GM21381 (cell line): ENCODE results near the gene MANF.
"Not testable (repeated sequence)": the region's sequence is repeated elsewhere in the genome, so short reads cannot be mapped to it uniquely, and the experiment has no call there.

Experiments used
- ATAC-seq: cut with Tn5 transposase; IDR thresholded peaks from one replicate; pipeline ENCODE4 v1.9.1; 2021; ENCODE audit warnings: mild to moderate bottlenecking, moderate library complexity; ENCODE audit not compliant: unreplicated experiment

Gene MANF

DNA sequence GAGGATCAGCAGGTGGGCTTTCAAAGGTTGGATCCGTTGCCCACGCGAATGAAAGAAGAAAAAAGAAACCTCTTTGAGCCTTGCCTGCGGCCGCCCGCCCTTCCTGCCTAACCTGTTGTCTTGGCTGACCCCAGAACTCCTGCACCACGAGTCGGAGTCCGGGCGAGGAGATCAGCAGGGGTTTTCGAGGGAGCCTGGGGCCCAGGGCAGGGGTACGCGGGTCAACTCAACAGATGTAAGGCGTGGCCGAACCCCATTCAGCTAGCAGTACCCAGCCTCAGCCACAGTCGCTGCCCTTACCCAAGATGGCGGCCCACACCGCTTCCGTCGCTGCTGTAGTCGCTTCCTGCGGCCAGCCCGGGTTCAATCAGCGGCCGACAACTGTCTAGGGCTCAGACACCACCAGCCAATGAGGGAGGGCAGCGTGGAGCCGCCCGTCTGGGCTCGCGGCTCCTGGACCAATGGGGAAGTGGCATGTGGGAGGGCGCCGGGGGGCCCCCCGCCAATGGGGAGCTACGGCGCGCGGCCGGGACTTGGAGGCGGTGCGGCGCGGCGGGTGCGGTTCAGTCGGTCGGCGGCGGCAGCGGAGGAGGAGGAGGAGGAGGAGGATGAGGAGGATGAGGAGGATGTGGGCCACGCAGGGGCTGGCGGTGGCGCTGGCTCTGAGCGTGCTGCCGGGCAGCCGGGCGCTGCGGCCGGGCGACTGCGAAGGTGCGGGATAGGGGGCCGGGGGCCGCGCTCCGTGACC, at the start of gene MANF:
Gene MANF, plus strand, starts transcription at position 566 of the 748 bp plus-strand sequence. Its CDS starts 52 bp downstream, at position 618.
- peak; percentile 95 for ATAC-seq

DNA sequence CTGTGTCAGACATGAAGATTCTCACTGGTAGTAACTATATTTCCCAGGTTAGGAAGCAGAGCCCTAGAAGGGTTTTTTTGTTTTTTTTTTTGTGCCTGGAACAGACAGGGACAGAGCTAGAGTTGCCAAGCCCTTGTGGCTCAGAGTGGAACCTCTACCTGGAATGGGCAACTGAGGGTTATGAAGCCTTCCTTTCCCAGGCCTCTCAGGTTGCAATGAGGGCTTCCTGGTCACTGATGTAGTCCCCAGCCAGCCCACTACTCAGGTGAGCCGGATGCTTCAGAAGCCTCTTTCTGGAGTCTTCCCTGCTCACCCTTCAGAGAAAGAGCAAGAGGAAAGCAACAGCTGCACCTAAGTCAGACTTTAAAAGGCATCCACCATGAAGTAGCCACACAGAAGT, 48.8 kb upstream of the MANF start:
- no peak for ATAC-seq

DNA sequence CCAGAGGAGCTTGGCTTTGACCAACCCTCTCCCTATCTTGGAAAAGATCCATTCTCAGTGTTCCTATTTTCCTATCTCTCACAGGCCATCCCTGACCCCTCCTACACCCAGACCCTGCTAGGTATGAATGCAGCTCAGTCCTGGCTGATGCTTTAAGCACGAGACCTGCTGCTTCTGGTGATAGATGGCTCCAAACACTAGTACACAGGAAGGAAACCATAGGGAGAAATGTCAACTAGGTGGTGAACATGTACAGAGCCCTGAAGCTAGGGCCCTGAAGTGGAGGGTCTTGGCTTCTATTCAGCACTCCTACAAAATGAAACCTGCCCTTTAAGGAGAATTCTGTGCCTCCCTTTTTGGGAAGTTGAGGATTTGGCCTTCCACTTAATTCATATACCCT, 47.4 kb upstream of the MANF start:
- no peak for ATAC-seq

DNA sequence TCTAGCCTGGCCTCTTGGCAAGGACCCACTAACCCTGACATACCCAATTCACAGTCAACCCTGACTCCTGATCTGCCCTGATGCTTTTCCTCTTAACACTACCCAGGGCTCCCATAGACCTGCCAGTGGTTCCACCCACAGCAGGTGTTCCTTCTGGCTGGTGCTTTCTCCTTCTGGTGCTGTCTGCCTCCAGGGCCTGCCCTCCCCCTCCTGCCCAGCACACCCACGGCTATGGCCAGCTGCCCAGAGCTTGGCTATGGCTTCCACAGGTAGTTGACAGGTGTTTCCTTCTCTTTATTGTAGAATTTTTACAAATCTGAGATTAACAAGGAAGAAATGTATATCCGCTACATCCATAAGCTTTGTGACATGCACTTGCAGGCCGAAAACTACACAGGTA, 46.5 kb upstream of the MANF start:
- no peak for ATAC-seq

DNA sequence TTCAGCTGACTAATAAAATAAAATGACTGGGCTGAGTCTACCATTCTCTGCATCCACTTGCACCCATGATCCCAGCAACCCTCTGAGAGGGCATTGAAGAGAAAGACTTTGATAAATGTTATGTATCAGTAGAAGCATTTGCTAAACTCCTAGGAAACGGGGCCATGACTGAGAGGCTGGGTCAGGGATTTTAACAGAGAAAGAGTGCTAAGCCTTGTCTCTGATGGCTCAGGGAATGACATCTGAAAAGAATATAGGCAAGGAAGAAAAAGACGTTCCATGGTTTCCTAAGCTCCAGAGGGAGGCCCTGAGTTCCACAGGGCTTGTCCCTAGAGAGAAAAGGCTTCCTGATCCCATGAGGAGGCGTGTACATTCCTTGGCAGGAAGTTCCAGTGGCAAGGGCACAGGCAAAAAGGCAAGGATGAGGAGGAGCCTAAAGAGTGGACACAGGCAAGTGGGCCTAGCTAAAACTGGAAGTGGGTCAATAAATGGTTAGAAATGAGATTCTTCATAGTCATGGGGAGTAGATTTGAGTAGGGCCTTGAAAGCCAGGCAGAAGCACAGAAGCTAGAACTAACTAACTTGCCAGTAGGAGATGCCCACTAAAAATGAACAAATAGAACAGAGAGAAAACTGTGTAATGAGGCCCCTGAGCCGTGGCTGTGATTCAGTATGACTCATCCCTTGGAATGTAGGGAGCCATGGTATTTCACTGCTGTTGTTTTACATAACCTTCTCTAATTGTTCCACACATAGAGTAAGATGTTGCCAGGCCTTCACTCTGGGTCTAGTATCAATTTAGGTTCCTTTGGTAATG, 44.9 kb upstream of the MANF start:
- no peak for ATAC-seq

DNA sequence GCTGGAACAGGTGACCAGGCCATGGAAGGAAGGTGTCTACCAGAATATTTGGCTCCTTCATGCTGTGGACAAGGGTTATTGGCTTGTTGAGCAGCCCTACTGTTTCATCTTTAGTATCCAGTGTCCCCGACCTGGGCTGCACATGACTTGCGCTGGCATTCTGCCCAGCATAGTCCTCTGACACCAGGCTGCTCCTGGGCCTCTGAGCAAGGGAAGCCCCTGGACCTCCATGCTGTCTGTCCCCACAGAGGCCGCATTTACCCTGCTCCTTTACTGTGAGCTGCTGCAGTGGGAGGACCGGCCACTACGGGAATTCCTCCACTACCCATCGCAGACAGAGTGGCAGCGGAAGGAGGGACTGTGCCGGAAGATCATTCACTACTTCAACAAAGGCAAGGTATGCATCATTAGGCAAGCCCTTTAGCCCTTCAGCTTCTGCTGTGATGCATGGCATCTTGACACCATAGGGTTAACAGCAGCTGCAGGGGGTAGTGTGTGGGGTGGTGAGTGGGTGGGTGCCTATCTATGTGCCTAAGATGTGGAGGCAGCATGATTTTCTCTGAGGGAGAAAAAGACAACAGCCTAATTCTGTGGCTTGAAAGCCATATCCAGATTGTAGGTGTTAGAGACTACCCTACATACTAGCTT, 44.0 kb upstream of the MANF start:
- no peak for ATAC-seq

DNA sequence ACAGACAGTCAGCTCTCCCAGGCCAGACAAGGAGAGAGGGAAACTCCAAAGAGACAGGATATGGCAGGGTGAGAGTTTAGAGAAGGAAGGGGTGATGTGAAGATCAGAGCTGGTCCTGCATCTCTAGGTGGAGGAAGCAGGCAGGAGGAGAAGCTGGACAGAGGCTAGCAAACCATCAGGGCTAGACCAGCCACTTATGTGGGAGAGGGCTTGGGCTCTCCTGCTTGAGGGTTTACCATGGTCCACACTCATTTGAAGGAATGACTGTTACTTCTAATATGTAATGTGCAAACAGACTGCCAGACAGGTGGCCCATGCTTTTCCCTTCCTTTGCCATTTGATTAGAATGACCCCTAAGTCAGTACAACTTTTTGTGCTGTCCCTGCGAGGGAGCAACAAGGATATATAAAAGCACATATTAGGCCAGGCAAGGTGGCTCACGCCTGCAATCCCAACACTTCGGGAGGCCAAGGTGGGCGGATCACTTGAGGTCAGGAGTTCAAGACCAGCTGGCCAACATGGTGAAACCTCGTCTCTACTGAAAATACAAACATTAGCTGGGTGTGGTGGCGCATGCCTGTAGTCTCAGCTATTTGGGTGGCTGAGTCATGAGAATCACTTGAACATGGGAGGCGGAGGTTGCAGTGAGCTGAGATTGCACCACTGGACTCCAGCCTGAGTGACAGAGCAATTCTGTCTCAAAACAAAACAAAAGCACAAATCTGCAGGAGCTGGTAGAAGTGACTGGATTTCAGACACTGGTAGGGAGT, 41.0 kb upstream of the MANF start:
- ATAC-seq = no peak

DNA sequence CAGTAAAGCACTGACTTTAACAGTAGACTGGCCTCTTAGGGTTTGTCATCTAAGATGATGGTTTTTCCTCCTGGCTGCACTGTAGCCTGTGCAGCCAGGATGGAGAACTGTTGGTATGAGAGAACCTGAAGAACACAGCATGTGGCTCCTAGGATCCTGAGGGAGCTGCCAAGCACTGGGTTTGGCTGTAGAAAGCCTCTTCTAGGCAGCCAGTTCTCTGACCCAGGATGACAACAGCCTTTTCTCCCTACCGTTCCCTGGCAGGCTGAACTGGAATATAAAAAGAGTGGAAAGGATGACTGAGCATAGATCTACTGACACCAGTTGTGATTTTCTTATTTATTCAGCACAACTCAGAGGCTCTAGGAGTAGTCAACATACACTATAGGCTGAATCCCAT, 34.3 kb upstream of the MANF start:
- ATAC-seq = no peak

DNA sequence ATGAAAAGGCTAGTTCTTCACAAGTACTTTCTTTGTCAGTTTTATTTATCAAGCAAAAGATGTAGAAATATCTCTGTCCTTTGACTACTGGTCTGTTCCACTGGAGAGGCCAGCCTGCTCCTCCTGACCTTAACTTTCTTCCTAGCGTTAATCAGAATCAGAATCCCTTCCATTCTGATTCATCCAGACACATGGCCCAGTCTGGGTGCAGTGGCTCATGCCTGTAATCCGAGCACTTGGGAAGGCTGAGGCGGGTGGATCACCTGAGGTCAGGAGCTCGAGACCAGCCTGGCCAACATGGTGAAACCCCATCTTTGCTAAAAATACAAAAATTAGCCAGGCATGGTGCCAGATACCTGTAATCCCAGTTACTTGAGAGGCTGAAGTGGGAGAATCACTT, 32.0 kb upstream of the MANF start:
- ATAC-seq = no peak

DNA sequence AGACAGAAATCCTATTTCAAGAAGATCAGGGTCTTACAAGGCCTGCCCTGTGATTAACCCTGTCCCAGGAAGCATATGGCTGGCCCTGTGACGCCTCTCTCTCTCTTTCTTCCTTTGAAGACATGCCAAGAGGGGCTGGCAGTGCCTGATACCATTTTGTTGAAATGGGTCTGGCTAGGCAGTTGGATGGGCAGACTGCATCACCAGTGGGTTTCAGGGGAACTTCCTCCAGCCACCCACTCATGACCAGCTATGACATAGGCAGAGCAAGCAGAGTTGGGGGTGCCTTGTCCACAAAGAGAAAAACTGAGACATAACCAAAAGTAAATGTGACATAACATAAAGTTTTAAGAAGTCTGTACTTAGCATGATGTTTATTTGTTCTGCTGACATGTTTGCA, 31.4 kb upstream of the MANF start:
- ATAC-seq = no peak

DNA sequence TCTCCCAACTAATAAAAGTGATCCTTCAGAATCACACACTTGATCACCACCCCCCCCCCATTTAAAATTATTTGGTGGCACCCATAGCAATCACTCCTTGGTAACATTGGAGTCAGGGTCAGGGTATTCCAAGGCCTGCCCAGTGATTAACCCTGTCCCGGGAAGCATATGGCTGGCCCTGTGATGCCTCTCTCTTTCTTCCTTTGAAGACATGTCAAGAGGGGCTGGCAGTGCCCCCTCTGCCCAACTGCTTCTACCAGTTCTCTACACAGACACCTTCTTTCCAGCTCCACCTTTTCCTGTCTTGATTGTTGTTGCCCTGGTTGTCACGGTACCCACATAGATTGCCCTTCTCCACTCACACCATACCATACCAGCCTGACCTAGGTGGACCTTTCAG, 30.9 kb upstream of the MANF start:
- ATAC-seq = no peak

DNA sequence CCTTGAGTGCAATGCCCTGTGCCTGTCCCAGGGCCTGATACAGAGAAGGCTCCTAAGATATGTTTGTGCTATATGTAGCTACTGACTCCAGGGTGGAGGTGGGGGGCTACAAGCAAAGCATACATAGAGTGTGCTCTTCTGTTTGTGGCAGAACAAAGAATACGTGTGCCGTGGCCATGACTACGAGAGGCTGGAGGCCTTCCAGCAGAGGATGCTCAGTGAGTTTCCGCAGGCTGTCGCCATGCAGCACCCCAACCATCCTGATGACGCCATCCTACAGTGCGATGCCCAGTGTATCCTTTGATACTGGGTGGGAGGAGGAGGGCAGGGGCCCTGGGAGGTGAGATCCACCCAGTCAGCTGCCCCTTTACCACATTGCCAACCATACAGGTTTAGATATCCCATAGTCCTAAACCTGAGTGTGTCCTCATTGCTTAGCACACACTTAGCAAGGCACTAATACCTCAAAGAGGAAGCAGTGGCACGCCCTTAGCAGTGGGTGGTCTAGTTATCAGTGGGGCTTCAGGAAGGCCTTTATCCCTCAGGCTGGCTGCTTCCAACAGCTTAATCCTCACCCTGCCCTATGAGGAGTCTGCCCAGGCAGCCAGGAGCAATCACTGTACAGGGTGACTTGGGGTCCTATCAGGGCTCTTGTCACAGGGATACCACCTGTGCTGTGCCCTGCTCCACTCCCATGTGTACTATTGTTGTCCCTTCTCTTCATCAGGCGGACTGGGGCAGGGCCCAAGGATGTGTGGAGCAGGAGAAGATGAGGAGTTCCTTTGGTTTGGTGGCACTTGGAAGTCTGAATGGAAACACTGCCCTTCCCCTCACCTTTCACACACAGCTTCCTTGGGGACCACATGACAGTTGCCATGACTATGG, 30.1 kb upstream of the MANF start:
- no peak for ATAC-seq

DNA sequence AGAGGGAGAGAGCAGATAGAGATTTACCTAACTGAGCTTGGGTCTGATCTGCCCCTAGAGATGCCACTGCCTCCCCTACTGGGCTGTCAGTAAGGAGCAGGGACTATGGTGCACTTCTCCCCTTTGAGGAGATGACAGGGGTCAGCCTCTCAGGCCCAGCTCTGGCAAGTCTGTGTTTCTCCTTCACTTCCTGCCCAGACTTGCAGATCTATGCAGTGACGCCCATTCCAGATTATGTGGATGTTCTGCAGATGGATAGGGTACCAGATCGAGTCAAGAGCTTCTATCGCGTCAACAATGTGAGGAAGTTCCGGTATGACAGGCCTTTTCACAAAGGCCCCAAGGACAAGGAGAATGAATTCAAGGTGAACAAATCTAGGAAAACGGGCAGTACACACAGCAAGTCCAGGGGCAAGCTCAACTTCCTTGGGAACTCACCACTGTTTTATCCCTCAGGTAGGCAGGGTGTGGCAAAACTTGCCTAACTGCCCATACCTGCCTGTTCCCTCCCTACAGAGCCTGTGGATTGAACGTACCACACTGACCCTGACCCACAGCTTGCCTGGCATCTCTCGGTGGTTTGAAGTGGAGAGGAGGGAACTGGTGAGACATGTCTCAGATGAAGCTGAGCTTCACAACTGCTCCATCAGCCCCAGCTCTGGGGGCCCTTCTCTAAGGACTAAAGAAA, 29.1 kb upstream of the MANF start:
- ATAC-seq = no peak

DNA sequence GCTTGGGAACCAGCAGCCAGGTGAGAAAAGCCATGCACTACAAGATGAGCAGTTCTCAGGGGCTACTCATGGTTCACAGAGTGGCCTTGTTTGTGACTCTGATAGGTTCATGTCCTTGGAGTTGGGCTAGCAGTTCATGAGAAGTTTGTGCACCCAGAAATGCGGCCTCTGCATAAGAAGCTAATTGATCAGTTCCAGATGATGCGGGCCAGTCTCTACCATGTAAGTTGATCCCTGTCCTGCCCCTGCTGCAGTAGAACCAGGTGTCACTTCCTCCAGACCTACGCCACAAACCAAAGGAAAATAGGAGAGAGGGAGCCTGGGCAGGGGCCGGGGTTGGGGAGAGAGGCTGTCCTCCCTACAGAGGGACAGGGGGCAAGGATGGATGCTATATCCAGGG, 27.2 kb upstream of the MANF start:
- ATAC-seq = no peak

DNA sequence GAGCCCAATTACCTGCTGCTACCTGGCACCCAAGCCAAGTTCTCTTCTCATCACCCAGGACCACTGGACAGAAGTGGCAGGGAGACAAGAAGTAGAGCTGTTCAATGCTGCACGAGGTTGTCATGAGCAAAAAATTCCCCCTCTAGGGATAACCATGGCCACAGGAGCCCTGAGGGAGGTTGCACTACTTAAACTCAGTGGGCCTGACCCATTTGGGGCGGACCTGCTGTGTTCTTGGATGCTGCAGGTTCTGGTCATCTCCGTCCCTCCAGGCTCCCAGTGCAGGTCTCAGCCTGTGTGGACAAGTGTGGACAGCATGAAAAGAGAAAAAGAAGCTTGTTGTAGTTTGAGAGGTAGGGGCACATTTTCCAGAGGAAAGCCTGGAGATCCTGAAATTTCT, 26.1 kb upstream of the MANF start:
- no peak for ATAC-seq

DNA sequence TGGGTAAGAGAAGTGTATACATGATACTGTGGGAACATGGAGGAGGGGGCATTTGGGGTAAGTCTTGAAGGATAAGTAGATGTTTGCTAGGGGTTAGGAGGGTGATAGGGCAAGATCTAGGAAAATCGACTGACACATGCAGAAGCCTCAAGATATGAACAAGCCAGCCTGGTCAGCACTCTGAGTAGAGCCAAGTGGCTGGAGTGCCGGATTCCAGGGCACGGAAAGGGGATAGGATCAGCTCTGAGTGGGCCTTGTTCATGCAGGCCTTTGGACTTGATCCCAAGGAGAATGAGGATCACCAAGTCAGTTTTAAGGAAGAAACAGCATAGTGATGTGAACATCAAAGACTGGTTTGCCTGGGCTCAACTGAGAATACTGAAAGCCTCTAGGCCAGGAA, 24.3 kb upstream of the MANF start:
- no peak for ATAC-seq

DNA sequence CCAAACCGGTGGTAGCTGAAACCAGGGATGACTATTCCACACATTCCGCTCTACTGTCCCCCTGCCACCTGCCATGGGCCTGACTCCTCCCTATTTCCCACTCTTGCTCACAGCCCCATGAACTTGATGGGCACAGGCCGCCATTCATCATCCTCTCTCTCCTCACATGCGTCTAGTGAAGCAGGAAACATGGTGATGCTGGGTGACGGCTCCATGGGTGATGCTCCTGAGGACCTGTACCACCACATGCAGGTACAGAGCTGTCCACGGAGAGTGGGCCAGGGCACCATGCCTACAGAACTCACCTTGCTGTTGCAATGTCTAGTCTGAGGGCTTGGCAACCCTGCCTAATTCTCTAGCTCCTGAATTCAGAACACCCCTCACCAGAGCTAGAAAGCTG, 23.3 kb upstream of the MANF start:
- no peak for ATAC-seq

DNA sequence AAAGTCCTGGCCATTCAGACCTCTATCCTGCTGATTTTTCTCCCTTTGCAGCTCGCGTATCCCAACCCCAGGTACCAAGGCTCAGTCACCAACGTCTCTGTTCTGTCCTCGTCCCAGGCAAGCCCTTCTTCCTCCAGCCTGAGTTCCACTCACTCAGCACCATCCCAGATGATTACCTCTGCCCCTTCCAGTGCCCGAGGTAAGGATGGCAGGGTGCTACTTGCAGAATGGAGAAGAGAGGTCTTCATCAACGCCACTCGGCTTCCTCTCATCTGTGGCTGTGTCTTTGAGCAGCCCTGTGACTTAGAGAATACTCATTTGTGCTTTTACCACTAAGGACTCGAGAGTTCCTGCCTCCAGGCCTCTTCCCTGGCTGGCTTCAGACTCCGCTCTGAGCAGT, 22.6 kb upstream of the MANF start:
- ATAC-seq = no peak

DNA sequence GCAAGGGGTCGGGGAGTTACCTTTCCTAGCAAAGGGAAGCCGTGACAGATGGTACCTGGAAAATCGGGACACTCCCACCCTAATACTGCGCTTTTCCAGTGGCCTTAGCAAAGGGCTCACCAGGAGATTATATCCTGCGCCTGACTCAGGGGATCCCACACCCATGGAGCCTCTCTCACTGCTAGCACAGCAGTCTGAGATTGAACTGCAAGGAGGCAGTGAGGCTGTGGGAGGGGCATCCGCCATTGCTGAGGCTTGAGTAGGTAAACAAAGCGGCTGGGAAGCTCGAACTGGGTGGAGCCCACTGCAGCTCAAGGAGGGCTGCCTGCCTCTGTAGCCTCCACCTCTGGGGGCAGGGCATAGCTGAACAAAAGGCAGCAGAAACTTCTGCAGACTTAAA, 16.8 kb upstream of the MANF start:
- not testable (repeated sequence) for ATAC-seq
